SK-N-SH (cell line): Measurements from ENCODE around the gene PALLD. TPM values are rescaled to one million over a fixed set of nuclear protein-coding genes. Genes with fewer than 3 reads are reported as not detected.
A peak's percentile ranks its signal among the peaks of the same experiment; 100 is the strongest.

Experiments
- CTCF ChIA-PET: fragments of 300-600, 350-600 bp; formaldehyde crosslinking; extraction: SDS; loops from one replicate; lab custom pipeline; 2021; lab: Yijun Ruan, JAX
- POLR2A ChIA-PET: fragments of 350-600 bp; sonication (Branson Sonifier 250); formaldehyde crosslinking; extraction: SDS; loops from one replicate; lab custom pipeline; 2020; ENCODE audit warnings: antibody characterized with exemption, inconsistent platforms; lab: Yijun Ruan, JAX
- DNase-seq: peaks from one replicate; pipeline ENCODE4 v3.0.0; 2012
- H2AFZ ChIP-seq: fragments of 200-600 bp; sonication (generic); 2 replicates; pipeline ENCODE4 v1.8.1; 2016; ENCODE audit warnings: antibody characterized with exemption, mild to moderate bottlenecking, low read depth
- H3F3A ChIP-seq: fragments of 200-600 bp; sonication (generic); replicated peaks from 2 replicates; pipeline ENCODE3; 2016; ENCODE audit warnings: antibody characterized with exemption, mild to moderate bottlenecking; ENCODE audit not compliant: insufficient read depth
- H3K27ac ChIP-seq, 2 experiments: fragments of 200-500 bp in 1 of 2; fragments of 200-600 bp in 1 of 2; sonication (Bioruptor generic) in 1 of 2; sonication (generic), shearing (Covaris generic) in 1 of 2; 2 replicates each; pipeline versions ENCODE4 v1.5.1 to v1.6.1; 2014 to 2016; ENCODE audit warnings: low read depth in 2 of 2, inconsistent platforms in 1 of 2, low read length in 1 of 2, mild to moderate bottlenecking in 1 of 2, mixed read lengths in 1 of 2
- H3K27me3 ChIP-seq: fragments of 200-600 bp; sonication (generic), shearing (Covaris generic); 2 replicates; pipeline ENCODE4 v1.6.1; 2016; ENCODE audit warnings: mixed run types; ENCODE audit not compliant: insufficient read depth
- H3K36me3 ChIP-seq, 2 experiments: fragments of 200-500 bp in 1 of 2; fragments of 200-600 bp in 1 of 2; sonication (Bioruptor generic) in 1 of 2; sonication (generic) in 1 of 2; replicated peaks in 1 of 2; 2 replicates each; pipeline versions ENCODE3 to v1.5.1; 2014 to 2016; ENCODE audit warnings: low read length in 1 of 2, mild to moderate bottlenecking in 1 of 2; ENCODE audit not compliant: insufficient read depth in 2 of 2, control insufficient read depth in 1 of 2
- H3K4me1 ChIP-seq, 2 experiments: fragments of 200-500 bp in 1 of 2; fragments of 200-600 bp in 1 of 2; sonication (Bioruptor generic) in 1 of 2; sonication (generic), shearing (Covaris generic) in 1 of 2; 2 replicates each; pipeline versions ENCODE4 v1.5.1 to v1.6.1; 2014 to 2016; ENCODE audit warnings: low read depth in 1 of 2, low read length in 1 of 2, mixed run types in 1 of 2; ENCODE audit not compliant: insufficient read depth in 2 of 2, control insufficient read depth in 1 of 2
- H3K4me2 ChIP-seq: fragments of 200-600 bp; sonication (generic), shearing (Covaris generic); 2 replicates; pipeline ENCODE4 v1.6.1; 2017; ENCODE audit warnings: mixed run types
- H3K4me3 ChIP-seq, 2 experiments: fragments of 200-500 bp in 1 of 2; fragments of 200-600 bp in 1 of 2; sonication (Bioruptor generic) in 1 of 2; sonication (generic), shearing (Covaris generic) in 1 of 2; 2 replicates each; pipeline versions ENCODE4 v1.5.1 to v1.8.1; 2014 to 2016; ENCODE audit warnings: low read depth in 2 of 2, inconsistent platforms in 1 of 2, low read length in 1 of 2, mild to moderate bottlenecking in 1 of 2, mixed read lengths in 1 of 2, moderate library complexity in 1 of 2
- H3K79me2 ChIP-seq: fragments of 200-600 bp; sonication (generic); 2 replicates; pipeline ENCODE4 v1.8.1; 2017; ENCODE audit warnings: mild to moderate bottlenecking; ENCODE audit not compliant: insufficient read depth
- H3K9ac ChIP-seq: fragments of 200-600 bp; sonication (generic); 2 replicates; pipeline ENCODE4 v1.6.1; 2017; ENCODE audit warnings: mixed run types
- H3K9me2 ChIP-seq: fragments of 200-600 bp; sonication (generic); 2 replicates; pipeline ENCODE4 v1.6.1; 2017; ENCODE audit warnings: mixed run types
- H3K9me3 ChIP-seq: fragments of 200-600 bp; sonication (generic); 2 replicates; pipeline ENCODE4 v1.6.1; 2017; ENCODE audit warnings: mixed run types, mild to moderate bottlenecking, moderate library complexity
- H4K20me1 ChIP-seq: fragments of 200-600 bp; sonication (generic); 2 replicates; pipeline ENCODE4 v1.6.1; 2017; ENCODE audit warnings: mild to moderate bottlenecking, mixed run types; ENCODE audit not compliant: insufficient read depth
- ELF1 ChIP-seq: IDR thresholded peaks from 2 replicates; pipeline ENCODE4 v1.4.0; 2012
- EP300 ChIP-seq, 2 experiments: IDR thresholded peaks; 2 replicates each; pipeline versions ENCODE4 v1.4.0 to v1.6.1; 2012; ENCODE audit warnings: borderline replicate concordance in 1 of 2, low read depth in 1 of 2, low read length in 1 of 2
- FOXJ3 ChIP-seq: sonication (generic); formaldehyde crosslinking; IDR thresholded peaks from 2 replicates; pipeline ENCODE4 v1.5.1; 2020; ENCODE audit warnings: mild to moderate bottlenecking, missing genetic modification reagents
- GABPA ChIP-seq: IDR thresholded peaks from 2 replicates; pipeline ENCODE4 v1.4.0; 2012; ENCODE audit warnings: low read depth, mild to moderate bottlenecking
- MEF2A ChIP-seq: IDR thresholded peaks from 2 replicates; pipeline ENCODE4 v1.4.0; 2012; ENCODE audit warnings: low read depth, borderline replicate concordance
- MXI1 ChIP-seq: IDR thresholded peaks from 2 replicates; pipeline ENCODE4 v1.6.1; 2012; ENCODE audit warnings: mild to moderate bottlenecking, low read depth, low read length, improper control_type of control experiment
- NRF1 ChIP-seq: IDR thresholded peaks from 2 replicates; pipeline ENCODE4 v1.6.1; 2012; ENCODE audit warnings: low read depth, mild to moderate bottlenecking, low read length
- RCOR1 ChIP-seq: fragments of 150-350 bp; IDR thresholded peaks from 2 replicates; pipeline ENCODE4 v1.6.1; 2017; ENCODE audit warnings: antibody characterized with exemption, low read length
- RFX5 ChIP-seq: IDR thresholded peaks from 2 replicates; pipeline ENCODE4 v1.6.1; 2012; ENCODE audit warnings: mild to moderate bottlenecking, improper control_type of control experiment, low read length
- SMC3 ChIP-seq: IDR thresholded peaks from 2 replicates; pipeline ENCODE4 v1.6.1; 2012; ENCODE audit warnings: low read depth, low read length, improper control_type of control experiment
- TAF1 ChIP-seq: IDR thresholded peaks from 2 replicates; pipeline ENCODE4 v1.6.1; 2012; ENCODE audit warnings: low read depth, mild to moderate bottlenecking, low read length, moderate library complexity, borderline replicate concordance
- WGBS: methylation state at CpG from one replicate; pipeline ENCODE4 v1.1.6; 2017; ENCODE audit warnings: low lambda C conversion rate; 5-methylcytosine and 5-hydroxymethylcytosine counted together
- polyA plus RNA-seq, 3 experiments: library from polyadenylated mRNA; depleted of rRNA; stranded (reverse); fragments of >200 nt; gene quantifications; 2 replicates each; pipeline ENCODE4 v1.2.3, GENCODE V29; 2012
- TF ChIP-seq, protein P1 (sequence below): fragments of 150-350 bp; IDR thresholded peaks from 2 replicates; pipeline ENCODE4 v1.6.1; 2016; ENCODE audit warnings: mild to moderate bottlenecking, low read depth, low read length
- TF ChIP-seq, protein P2 (sequence below): fragments of 200-600 bp; sonication (generic); IDR thresholded peaks from 2 replicates; pipeline ENCODE4 v1.6.1; 2017; ENCODE audit warnings: antibody characterized with exemption, mild to moderate bottlenecking, moderate library complexity
- TF ChIP-seq, protein P3 (sequence below): IDR thresholded peaks from 2 replicates; pipeline ENCODE4 v1.6.1; 2012; ENCODE audit warnings: mild to moderate bottlenecking, low read depth, low read length, moderate library complexity
- TF ChIP-seq, protein P4 (sequence below): IDR thresholded peaks from 2 replicates; pipeline ENCODE4 v1.4.0; 2012; ENCODE audit warnings: low read depth, borderline replicate concordance
- TF ChIP-seq, protein P5 (sequence below): IDR thresholded peaks from 2 replicates; pipeline ENCODE4 v1.4.0; 2012; ENCODE audit warnings: low read depth, borderline replicate concordance

Gene PALLD
- polyA plus RNA-seq, 1 of the 3 experiments (the other 2 are of a cell fraction) = 33.0 TPM

DNA sequence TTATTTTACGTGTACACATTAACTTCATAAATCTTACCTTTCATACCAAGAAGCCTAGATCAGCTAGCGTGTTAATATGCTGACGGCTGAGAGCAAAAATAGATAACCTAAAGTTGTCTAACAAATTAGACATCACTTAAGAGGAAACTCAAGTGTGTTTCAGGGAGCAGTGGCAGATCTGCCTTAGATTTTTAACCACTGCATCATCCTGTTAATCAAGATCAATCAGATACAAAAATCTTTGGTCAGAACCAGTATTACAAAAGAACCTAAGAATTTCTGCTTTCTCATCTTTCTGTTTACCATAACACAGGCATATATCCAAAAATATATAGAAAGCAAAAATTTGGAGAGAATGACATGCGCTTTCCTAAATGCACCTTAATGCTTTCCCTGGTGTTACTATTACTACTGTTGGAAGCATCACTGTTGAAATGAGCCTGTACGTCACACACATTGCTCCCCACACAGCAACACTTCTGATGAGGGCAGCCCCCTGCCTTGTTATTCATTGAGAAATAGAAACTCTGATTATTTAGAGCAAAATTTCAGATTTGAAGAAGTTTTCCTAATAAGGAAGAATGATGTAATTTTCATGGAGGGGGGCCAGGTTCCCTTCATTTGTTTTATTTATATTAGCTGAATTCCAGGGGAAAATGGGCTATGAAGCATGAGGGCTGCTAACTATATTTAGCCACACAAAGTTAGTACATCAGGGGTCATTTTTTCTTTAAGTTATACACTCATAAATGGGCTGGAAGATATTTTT lies 360.9 kb downstream of the PALLD start:
- Histone ChIP-seq H3K9me3 (no peaks in the 10 kb centered on the region), H2AFZ (no peak overlapping the region), H3F3A (peaks cover 45% of the 10 kb centered on the region), H3K4me3 (no peak overlapping the region), H3K9me2 (no peaks in the 10 kb centered on the region), H3K27me3 (no peaks in the 10 kb centered on the region), H3K36me3 (peaks cover 17 to 44% of the 10 kb centered on the region in 2 experiments), H3K79me2 (peaks cover 99% of the 10 kb centered on the region), H3K4me1 (peaks cover 12 to 26% of the 10 kb centered on the region in 2 experiments; a peak in 2 of 4 replicates), H3K9ac (no peak overlapping the region), H3K27ac (peak overlapping the region in 1 of 2 experiments; percentile 85; a peak in 2 of 4 replicates), H4K20me1 (peaks cover 27% of the 10 kb centered on the region), H3K4me2 (0 out of 2 replicates have a peak overlapping the region, but pooled peaks have one; percentile 2)
- DNase-seq = no peak
- WGBS = 93% methylated on average over 5 of the region's 5 CpGs
- CTCF ChIA-PET = no interaction called here
- POLR2A ChIA-PET = no interaction called here
- TF ChIP-seq NRF1 = no peak
- TF ChIP-seq FOXJ3 = no peak
- no peak for TF ChIP-seq EP300 (IDR thresholded peaks at IDR 0.05; ENCODE audit: borderline replicate concordance in 1 of 2, low read depth in 1 of 2, low read length in 1 of 2)
- TF ChIP-seq RCOR1 = no peak
- TF ChIP-seq, protein P1, sequence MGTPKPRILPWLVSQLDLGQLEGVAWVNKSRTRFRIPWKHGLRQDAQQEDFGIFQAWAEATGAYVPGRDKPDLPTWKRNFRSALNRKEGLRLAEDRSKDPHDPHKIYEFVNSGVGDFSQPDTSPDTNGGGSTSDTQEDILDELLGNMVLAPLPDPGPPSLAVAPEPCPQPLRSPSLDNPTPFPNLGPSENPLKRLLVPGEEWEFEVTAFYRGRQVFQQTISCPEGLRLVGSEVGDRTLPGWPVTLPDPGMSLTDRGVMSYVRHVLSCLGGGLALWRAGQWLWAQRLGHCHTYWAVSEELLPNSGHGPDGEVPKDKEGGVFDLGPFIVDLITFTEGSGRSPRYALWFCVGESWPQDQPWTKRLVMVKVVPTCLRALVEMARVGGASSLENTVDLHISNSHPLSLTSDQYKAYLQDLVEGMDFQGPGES = no peak
- no peak for TF ChIP-seq SMC3
- no peak for TF ChIP-seq RFX5
- TF ChIP-seq, protein P2, sequence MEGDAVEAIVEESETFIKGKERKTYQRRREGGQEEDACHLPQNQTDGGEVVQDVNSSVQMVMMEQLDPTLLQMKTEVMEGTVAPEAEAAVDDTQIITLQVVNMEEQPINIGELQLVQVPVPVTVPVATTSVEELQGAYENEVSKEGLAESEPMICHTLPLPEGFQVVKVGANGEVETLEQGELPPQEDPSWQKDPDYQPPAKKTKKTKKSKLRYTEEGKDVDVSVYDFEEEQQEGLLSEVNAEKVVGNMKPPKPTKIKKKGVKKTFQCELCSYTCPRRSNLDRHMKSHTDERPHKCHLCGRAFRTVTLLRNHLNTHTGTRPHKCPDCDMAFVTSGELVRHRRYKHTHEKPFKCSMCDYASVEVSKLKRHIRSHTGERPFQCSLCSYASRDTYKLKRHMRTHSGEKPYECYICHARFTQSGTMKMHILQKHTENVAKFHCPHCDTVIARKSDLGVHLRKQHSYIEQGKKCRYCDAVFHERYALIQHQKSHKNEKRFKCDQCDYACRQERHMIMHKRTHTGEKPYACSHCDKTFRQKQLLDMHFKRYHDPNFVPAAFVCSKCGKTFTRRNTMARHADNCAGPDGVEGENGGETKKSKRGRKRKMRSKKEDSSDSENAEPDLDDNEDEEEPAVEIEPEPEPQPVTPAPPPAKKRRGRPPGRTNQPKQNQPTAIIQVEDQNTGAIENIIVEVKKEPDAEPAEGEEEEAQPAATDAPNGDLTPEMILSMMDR = no peak
- TF ChIP-seq, protein P3, sequence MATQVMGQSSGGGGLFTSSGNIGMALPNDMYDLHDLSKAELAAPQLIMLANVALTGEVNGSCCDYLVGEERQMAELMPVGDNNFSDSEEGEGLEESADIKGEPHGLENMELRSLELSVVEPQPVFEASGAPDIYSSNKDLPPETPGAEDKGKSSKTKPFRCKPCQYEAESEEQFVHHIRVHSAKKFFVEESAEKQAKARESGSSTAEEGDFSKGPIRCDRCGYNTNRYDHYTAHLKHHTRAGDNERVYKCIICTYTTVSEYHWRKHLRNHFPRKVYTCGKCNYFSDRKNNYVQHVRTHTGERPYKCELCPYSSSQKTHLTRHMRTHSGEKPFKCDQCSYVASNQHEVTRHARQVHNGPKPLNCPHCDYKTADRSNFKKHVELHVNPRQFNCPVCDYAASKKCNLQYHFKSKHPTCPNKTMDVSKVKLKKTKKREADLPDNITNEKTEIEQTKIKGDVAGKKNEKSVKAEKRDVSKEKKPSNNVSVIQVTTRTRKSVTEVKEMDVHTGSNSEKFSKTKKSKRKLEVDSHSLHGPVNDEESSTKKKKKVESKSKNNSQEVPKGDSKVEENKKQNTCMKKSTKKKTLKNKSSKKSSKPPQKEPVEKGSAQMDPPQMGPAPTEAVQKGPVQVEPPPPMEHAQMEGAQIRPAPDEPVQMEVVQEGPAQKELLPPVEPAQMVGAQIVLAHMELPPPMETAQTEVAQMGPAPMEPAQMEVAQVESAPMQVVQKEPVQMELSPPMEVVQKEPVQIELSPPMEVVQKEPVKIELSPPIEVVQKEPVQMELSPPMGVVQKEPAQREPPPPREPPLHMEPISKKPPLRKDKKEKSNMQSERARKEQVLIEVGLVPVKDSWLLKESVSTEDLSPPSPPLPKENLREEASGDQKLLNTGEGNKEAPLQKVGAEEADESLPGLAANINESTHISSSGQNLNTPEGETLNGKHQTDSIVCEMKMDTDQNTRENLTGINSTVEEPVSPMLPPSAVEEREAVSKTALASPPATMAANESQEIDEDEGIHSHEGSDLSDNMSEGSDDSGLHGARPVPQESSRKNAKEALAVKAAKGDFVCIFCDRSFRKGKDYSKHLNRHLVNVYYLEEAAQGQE = no peak
- TF ChIP-seq, protein P4, sequence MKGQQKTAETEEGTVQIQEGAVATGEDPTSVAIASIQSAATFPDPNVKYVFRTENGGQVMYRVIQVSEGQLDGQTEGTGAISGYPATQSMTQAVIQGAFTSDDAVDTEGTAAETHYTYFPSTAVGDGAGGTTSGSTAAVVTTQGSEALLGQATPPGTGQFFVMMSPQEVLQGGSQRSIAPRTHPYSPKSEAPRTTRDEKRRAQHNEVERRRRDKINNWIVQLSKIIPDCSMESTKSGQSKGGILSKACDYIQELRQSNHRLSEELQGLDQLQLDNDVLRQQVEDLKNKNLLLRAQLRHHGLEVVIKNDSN = no peak
- TF ChIP-seq GABPA = no peak
- no peak for TF ChIP-seq TAF1
- TF ChIP-seq, protein P5, sequence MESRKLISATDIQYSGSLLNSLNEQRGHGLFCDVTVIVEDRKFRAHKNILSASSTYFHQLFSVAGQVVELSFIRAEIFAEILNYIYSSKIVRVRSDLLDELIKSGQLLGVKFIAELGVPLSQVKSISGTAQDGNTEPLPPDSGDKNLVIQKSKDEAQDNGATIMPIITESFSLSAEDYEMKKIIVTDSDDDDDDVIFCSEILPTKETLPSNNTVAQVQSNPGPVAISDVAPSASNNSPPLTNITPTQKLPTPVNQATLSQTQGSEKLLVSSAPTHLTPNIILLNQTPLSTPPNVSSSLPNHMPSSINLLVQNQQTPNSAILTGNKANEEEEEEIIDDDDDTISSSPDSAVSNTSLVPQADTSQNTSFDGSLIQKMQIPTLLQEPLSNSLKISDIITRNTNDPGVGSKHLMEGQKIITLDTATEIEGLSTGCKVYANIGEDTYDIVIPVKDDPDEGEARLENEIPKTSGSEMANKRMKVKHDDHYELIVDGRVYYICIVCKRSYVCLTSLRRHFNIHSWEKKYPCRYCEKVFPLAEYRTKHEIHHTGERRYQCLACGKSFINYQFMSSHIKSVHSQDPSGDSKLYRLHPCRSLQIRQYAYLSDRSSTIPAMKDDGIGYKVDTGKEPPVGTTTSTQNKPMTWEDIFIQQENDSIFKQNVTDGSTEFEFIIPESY = no peak
- TF ChIP-seq ELF1 = no peak
- no peak for TF ChIP-seq MEF2A
- TF ChIP-seq MXI1 = no peak
